HG03354 (cell line): ENCODE results near the gene MTG1.

Experiments
- ATAC-seq: cut with Tn5 transposase; IDR thresholded peaks from one replicate; pipeline ENCODE4 v1.9.1; 2021; ENCODE audit warnings: mild to moderate bottlenecking; ENCODE audit not compliant: unreplicated experiment, poor library complexity, severe bottlenecking

Gene MTG1, protein sequence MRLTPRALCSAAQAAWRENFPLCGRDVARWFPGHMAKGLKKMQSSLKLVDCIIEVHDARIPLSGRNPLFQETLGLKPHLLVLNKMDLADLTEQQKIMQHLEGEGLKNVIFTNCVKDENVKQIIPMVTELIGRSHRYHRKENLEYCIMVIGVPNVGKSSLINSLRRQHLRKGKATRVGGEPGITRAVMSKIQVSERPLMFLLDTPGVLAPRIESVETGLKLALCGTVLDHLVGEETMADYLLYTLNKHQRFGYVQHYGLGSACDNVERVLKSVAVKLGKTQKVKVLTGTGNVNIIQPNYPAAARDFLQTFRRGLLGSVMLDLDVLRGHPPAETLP

DNA sequence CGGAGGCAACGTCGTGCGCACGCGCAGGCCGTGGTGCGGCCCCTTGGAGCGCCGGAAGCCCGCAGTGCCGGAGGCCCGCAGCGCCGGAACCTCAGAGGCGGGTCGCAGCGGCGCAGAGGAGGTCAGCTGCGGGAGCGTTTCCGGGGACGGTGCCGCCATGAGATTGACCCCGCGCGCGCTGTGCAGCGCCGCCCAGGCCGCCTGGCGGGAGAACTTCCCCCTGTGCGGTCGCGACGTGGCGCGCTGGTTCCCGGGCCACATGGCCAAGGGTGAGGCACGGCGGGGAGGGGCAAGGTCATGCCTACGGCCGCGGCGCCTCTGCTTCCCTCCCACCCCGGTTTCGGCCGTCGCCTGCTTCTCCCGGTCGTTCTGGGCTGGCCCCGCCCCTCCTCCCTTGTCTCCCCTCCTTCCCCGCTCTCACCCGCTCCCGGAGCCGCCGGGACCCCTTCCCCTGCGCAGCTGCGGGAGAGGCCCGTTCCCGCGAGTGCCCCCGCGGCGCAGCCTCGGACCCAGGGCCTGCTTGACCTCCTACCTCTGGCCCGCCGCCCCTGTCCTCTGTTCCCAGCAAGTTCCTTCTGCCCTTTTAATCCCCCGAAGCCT, at the start of gene MTG1:
Gene MTG1 (plus strand): TSS at position 94 of the 600 bp plus-strand sequence. CDS start 64 bp downstream, at position 158.
- ATAC-seq: peak; percentile 70

DNA sequence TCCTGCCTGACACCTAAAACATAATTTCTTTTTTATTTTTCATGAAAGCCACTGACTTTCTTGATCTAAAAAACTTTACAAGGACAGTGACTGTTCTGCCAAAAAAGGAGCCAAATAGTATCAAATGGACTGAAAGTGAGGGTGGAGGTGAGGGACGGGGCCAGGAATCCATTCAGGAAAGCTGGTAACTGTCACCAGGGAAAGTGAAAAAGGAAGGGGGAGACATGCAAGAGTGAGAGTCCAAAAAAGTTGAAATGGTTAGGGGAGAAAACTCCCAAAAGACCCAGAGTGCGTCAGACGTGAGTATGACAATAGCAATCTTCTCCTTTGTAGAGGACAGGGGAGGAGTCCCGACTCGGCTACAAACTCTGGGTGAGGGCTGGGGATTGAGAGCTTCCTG, 49.7 kb upstream of the MTG1 start:
- ATAC-seq: no peak

DNA sequence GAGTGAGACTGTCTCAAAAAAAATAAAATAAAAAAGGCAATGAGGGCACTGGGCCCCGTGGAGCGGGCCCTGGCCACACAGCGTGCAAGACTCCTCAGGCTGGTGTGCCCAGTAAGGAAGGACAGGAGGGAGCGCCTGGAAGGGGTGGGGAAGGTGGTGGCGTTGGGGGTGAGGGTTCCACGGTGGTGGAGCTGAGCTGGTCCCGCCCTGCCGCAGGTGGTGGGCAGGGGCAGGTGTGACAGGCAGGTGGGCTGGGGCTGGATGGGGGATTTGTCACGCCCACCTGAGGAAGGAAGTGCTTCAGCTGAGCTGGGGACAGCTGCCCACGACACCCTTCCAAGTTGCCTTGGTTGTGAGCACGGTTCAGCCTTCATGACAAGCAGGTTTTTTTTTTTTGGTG, 47.5 kb upstream of the MTG1 start:
- no peak for ATAC-seq

DNA sequence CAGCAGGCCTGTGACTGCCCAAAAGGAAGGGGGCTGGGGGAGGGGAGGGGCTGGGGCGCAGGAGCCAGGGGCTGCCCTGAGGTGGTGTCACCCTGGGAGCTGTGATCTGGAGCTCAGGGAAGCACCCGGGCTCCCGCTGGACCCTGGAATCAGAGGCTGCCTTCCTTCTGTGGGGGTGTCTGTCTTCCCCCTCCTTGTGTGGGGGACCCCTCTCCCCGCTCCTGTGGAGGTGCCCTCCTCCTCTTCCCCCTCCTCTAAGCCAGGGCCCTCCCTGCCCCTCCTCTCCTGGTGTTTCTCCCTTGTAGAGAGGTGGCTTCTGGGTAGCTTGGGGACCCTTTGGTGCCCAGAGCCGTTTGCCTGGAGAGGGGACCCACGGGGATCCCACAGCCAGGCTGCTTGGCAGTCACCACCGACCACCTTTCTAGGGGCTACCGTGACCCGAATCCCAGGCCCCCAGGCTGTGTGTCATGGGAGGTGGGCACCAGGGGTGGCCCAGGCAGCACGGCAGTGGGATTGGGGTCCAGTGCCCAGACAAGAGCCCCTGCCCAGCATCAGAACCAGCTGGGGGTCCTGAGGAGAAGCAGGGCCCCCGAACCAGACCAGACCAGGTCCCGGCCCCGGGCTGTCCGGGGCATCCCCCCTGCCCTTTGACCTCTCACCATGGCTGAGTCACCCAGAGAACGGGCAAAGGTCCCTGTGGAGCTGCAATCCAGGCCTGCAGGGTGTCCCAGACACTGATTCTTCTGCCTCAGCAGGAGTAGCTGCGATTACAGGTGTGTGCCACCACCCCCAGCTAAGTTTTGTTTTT, 46.0 kb upstream of the MTG1 start:
- no peak for ATAC-seq

DNA sequence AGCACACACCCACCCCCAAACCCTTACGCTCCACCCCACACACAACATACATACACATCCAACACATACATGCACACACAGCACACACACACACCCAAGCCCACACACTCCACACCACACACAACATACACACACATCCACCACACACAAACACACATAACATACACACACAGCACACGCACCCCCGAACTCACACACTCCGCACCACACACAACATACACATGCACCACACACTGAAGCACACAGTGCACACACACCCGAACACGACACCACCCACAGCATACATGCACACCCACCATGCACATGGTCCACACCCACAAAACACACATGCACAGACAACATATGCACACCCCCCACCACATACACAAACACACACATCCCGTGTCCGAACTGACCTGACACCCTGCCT, 44.8 kb upstream of the MTG1 start:
- ATAC-seq: no peak

DNA sequence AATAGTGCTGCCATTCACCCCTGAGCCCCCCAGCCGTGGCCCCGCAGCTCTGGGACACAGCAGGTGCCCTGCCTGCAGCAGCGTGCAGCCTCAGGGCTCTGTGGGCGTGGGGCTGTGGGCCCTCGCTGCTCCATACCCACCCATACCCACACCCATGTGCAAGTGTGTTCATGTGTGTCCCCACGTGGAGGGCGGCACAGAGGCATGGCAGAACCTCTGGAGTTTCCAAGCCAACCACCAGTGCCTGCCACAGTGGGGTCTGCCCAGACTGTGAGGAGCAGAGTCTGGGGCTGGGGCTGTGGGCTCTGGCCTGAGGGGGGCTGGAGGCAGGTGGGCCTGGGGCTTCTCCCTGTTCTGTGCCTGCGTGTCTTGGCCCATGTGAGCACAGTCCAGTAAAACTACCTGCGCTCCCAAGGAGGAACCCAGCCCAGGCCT, 44.4 kb upstream of the MTG1 start:
- no peak for ATAC-seq

DNA sequence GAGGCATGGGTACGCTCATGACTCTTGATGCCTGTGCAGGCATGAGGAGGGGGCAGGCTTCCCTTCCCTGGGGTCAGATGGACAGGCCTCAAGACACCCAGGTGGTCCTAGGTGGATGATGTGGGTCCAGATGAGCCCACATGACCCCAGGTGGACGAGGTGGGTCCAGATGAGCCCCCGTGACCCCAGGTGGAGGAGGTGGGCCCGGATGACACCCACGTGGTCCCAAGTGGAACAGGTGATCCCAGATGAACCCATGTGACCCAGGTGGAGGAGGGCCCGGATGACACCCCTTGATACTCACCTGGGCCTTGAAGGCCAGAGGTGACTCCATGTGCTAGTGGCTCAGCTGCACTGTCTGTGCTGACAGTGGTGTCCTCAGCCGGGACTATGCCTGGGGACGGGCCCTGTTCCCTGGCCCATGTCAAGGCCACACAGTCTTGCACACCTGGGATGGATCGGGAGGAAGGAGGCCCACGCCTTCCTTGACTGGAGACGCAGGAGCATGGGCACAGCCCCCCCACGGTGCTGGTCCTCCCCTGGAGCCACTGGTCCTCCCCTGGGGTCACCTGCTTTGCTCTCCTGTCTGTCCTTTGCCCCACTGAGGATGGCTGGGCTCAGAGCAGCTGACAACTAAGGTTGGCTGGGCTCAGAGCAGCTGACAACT, 43.5 kb upstream of the MTG1 start:
- no peak for ATAC-seq

DNA sequence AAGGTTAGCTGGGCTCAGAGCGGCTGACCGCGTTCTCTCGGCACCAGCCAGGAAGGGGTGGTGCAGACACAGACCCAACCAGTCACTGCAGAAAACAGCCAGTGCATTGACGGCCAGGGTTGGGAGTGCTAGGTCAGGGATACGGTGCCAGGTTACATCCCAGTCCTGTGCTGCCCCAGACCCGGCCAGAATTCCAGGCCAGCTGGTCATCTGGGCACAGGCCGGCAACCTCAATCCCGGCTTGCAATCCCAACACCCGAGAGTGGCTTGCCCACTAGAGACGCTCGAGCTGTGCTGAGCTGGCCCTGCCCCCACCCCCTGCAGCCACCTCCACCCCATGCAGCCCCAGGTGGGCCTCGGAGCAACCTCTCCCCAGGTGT, 43.0 kb upstream of the MTG1 start:
- no peak for ATAC-seq

DNA sequence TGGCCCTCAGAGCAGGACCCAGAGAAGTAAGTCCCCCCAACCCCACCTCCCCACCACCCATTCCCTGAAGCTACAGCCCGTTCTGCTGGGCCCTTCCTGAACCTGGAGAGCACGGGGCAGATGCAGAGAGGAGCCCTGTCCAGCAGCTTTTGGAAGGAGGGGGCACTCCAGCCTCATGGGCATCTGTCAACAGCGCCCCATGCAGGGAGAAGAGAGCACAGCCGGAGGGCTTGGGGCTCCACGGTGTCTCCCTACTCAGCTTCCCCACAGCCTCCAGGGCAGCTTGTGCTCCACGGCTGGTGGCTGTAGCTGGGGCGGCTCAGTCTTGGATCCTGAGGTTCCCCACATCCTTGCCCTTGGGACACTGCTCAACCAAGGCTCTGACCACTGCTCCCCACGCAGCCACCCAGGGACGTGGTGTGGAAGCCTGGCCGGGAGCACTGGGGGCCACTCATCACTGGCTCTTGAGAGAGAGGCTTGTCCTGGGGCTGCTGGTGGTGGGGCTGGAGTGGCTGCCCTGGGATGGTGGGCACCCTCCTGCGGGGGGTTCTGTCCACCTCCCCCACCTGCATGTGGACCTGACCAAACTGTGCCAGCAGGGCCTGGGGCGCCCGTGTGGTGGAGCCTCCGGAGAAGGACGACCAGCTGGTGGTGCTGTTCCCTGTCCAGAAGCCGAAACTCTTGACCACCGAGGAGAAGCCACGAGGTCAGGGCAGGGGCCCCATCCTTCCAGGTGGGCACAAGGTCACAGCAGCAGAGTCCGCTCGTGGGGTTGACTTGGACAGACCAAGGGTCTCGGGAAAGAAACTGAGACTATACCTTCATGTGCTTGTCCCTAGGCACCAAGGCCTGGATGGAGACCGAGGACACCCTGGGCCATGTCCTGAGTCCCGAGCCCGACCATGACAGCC, 42.3 kb upstream of the MTG1 start:
- no peak for ATAC-seq

DNA sequence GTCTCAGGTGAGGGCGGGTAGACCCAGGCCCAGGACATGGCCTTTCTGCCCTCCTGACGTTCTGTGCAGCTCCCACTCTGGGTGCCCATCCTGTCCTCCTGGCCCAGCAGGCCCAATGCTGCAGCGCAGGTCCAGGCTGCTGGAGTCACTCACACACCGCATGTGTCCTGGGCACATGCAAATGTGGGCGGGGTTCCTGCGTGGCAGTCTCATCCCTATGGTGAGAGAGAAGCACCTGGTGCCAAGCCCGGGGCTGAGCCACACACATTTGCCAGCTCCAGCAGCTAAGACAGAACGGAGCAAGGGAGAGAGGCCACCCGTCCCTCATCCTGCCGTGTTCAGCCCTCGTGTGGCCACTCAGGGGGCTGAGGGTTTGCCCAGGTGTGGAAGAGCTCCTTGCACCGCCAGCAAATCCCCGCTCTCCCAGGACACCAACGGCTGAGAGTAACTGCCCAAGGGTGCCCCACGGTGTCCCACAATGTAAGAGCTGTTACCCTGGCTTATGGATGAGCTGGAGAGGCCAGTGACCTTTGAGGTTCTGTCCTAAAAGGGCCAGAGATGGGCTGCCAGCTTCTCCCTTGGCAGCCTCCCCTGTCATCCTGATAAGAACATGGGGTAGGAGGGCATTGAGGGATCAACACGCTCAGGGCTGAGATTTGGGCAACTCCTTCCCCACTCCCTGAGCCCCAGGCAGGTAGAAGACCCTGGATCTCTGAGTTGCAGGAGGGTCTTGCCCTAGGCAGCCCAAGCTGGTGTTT, 40.6 kb upstream of the MTG1 start:
- ATAC-seq: no peak

DNA sequence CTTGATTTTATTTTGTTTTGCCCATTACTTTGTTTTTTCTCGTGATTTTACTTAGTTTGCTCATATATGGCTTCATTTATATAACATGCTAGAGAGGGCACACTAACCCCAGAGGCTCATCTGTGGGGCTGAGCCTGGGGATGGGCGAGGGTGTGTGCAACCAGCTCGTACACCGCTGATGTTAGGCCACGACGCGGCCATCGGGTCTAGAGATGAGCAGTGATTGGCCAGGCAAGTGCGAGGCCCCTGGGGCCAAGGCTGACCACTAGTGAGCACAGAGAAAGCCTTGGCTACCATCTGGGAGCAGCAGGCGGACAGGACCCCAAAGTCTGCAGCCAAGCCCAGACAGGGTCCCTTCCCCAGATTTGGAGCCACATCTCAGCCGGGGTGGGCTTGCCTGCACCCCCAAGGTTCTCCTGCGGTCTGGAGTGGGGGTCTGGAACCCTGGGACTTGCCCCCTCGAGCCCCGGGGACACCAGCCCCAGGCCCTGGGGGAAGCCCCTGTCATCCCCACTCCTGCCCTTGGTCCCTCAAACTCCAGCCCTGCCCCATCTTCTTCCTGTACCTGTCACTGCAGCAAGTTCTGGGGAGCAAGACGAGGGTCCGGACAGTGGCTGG, 39.9 kb upstream of the MTG1 start:
- ATAC-seq: no peak

DNA sequence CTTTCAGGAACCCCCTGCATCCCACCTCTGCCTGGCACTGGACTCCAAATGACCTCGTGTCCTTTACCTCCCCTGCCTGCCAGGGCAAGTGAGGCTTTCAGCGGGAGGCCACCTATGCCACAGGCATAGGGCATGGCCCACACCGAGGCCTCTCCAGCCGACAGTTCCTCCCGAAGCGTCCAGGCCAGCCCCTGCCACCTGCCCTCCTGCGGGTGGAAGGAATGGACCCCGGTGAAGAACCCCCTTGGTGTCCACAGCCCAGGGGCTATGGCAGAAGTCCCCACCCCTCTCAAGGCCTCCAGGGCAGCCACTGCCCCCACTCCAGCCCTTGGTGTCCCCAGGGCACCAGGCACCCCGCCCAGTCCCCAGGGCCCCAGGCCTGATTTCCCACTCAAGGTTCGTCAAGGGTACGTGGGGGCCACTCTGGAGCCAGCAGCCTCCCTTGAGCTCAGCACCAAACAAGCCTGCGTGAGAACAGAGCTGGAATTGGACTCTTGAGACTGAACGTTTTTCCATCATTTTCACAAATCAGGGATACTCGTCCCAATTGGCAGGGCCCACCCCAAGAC, 39.2 kb upstream of the MTG1 start:
- ATAC-seq: no peak

DNA sequence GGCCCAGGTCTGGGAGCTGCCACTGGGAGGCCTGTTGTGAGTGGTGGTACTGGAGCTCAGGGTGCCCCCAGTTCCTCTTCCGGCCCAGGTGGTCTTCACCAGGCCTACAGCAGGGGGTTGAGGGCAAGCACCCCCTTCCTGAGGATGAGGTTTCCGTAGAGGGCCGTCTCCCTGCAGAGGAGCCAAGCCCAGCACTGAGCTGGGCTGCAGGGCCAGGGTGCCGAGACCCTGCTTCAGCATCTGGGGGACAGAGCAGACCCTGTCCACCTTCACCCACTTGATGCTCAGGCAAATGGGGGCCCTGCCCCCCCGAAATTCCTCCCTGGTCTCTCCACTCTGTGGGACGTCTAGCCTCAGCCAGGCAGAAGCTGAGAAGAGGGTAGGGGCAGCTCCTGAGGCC, 38.7 kb upstream of the MTG1 start:
- ATAC-seq: no peak

DNA sequence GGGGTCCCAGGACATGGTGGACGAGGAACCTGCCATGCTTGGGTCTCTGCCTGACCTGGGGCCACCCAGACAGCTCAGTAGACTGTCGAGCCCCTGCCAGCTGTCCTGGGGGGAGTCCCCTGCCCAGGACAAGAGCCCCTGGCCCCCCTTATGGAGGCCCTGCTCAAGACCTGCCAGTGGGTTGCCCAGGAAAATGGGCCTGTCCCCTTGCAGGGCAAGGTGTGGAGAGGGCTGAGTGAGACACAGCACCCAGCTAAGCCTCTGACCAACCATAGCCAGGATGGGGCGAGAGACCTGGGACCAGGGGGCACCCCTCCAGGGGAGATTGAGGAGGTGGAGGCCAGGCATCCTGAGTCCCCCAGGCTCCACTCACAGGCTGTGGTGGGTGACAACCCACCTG, 38.0 kb upstream of the MTG1 start:
- no peak for ATAC-seq

DNA sequence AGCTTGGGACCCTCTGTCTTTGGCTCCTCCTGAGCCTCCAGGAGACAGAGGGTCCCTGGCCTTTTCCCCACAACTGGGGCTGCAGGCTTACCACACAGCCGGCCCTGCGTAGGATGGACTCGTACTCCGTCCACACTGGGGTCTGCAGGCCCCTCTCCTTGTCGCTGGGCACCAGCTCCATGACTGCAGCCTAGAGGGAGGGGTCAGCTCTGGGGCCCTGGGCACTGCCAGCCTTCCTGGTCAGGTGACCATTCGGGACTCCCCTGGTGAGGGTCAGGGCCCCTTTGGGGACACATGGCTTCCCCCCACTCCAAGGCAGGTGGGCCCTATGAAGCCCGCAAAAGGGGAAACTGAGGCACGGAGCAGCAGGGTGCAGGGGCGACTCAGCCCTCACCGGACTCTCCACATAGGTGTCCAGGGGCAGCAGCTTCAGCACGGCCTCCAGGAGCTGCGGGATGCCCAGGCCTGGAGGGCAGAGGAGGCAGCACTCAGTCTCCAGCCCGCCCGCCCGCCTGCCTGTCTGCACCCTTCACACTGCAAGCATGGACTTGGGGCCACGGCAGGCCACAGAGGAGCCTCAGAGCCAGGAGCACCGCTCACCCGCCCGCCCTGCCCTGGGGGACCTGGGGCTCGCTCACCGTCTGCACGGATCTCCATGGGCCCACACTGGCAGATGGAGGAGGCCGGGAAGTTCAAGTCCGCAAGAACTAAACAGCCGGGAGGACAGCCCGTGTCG, 37.2 kb upstream of the MTG1 start:
- no peak for ATAC-seq

DNA sequence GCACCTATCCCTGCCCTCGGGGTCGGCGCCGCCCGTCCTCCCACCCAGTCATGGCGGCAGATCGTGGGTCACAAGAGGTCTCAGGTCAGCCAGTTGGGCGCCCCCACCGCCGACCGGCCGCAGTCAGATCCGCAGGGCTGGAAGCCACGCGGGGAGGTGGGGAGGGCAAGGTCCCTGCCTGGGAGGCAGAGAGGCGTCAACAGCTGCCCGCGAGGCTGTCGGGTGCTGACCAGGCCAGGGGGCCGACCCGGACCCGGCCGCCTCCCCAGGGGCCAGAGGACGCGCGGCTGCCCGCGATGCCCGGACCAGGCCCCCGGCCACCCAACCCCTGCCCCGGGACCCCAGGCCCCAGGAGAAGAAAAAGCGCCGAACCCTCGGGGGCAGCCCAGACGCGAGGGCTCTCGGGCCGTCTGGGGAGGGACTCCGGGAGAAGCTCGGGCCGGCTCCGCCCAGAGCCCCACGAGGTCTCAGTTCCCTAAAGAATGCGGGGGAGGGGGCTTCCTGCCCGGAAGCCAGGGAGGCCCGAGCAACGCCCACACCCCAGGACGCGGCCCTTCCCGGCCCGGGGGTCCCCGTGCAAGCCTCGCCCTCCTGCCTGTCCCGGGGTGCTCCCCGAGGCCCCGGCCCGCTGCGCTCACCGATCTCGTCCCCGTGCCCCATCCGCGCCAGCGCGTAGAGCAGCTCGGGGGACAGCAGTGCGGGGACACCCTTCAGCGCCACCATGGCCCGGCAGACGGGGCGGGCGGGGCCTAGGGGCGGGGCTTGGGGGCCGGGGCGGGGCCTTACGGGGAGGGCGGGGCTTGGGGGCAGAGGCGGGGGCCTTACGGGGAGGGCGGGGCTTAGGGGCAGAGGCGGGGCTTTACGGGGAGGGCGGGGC, 36.4 kb upstream of the MTG1 start, which contains the start of gene FUOM:
Gene FUOM (minus strand): TSS at position 735 of the 877 bp plus-strand sequence. CDS start 12 bp downstream, at position 723.
- ATAC-seq: peak; percentile 75
